ENCODE results near the gene AADACL4.

The AADACL4 gene

GRCh38 chr1:12643785-12644184 is at the start of gene AADACL4:
Gene AADACL4 (plus strand): TSS chr1:12644085. CDS start chr1:12644547, 462 bp downstream.
- no peak for DNase-seq

DNA sequence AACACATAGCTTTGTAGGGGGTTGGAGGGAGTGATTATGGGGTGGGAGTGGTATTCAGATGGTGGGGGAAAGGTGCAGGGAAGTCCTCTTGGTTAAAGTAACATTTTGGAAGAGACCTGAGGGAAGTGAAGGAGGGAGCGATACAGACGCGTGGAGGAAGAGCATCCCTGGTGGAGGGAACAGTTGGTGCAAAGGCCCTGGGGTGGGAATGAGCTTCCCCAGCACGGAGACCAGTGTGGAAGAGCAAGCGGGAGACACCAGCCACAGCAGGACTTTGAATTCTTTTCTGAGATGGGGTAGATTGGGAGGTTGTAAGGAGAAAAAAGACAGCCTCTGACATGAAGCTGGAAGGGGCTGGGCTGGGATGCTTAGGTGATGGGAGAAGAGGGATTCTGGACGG is 49.4 kb upstream of the AADACL4 start:
- no peak for DNase-seq

- DNase-seq = no peak
Measured at GRCh38 chr1:12594966-12595756, 48.7 kb upstream of the AADACL4 start.

GRCh38 chr1:12595757-12596006 is 48.2 kb upstream of the AADACL4 start:
- no peak for DNase-seq

GRCh38 chr1:12596007-12596821 is 47.7 kb upstream of the AADACL4 start:
- DNase-seq = peak; percentile 41

GRCh38 chr1:12597792-12598191 is 46.1 kb upstream of the AADACL4 start:
- DNase-seq = no peak

DNA sequence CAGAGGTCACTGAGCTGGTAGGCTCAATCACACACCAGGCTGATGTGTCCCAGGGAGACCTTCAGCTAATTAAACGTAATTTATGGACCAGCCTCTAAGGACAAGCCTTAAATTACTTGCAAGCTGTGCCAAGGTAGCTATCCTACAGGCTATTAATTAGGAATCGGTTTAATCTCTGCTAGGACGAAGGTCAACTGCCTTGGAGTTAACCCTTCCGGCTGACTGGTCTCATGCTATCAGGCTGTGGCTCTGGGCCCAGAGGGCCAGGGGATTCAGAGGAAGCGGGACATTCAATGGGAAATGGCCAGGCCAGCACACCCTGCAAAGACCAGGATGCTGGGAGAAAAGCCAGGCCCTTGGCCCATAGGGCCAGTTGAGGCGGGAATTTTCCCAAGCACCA is 44.9 kb upstream of the AADACL4 start:
- no peak for DNase-seq

GRCh38 chr1:12599657-12600056 is 44.2 kb upstream of the AADACL4 start:
- DNase-seq = no peak

- no peak for DNase-seq
Measured at GRCh38 chr1:12600335-12600734, 43.5 kb upstream of the AADACL4 start.

DNA sequence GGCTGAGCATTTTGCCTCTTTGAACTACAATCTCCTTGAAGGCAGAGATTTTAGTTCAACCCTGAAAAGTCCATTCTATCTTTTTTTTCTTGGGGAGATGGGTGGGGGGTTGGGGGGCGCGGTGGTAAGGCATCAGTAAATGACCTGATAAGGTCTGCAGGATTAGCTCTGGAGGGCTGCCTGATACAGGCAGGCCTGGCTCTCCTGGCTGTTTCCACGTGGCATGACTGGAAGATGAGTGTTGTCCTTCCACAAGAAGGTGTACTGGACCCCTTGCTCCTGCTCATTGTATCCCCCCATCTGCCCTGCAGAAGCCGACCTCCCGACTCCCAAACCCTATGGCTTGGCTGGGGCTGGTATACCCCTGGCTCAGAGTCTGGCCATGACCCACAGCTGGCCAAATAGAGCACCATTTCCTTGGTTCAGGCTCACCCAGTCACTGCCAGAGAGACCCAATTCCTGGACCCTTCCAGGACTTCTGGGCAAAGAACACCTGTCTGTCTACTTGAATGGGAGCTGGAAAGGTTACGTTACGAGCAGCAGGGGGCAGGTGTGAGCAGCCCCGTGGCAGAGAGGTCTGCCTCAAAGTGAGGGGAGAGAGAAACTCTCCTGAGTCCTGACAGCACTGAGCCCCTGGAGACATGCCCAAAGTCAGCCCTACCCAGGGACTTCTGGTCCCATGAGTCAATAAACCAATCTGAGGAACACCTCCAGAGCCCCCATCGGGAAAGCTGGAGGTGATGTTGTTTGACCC is 42.8 kb upstream of the AADACL4 start:
- DNase-seq = peak; percentile 26

- no peak for DNase-seq
Measured at GRCh38 chr1:12601700-12602658, 41.9 kb upstream of the AADACL4 start.

GRCh38 chr1:12602659-12603024 is 41.2 kb upstream of the AADACL4 start:
- DNase-seq = no peak

GRCh38 chr1:12603224-12603623 is 40.7 kb upstream of the AADACL4 start:
- no peak for DNase-seq

DNA sequence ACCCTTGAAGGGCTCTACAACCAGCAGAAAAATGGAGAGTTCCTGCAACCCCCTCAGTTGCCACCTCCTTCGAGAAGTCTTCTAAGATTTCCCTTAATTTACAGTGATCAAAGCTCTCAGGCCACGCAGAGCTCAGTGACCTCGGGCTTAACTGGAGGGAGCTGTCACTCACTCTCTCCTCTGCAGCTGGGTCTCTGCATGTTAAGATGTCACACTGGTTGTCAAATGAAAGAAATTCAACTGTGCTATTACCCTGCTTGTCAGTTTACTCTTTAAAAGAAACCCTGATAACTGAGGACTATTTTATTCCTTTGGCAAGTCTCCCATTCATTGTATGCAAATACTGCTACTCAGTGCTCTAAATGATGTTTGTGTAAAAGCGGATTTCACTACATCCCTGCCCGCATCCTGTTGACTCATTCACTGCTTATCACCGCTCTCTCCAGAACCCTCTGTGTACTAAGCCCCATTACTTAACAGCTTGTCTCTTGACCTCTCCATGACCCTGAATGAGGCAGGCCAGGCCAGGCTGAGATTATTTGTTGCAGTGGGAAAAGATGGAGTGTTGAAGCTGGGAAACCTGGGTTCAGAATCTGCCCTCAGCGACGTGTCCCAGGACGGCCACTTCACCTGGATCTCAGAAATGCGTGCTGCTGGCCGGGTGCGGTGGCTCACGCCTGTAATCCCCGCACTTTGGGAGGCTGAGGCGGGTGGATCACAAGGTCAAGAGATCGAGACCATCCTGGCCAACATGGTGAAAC is 39.6 kb upstream of the AADACL4 start:
- DNase-seq = peak; percentile 6

GRCh38 chr1:12604986-12605385 is 38.9 kb upstream of the AADACL4 start:
- no peak for DNase-seq

DNA sequence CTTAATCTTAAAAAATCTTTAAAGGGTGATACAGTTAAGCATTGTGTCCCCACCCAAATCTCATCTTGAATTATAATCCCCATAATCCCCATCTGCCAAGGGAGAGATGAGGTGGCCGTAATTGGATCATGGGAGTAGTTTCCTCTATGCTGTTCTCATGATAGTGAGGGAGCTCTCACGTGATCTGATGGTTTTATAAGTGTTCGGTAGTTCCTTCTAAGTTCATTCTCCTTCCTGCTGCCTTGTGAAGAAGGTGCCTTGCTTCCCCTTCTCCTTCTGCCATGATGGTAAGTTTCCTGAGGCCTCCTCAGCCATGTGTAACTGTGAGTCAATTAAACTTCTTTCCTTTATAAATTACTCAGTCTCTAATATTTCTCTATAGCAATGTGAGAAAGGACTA is 36.6 kb upstream of the AADACL4 start:
- DNase-seq = no peak

- DNase-seq = no peak
Measured at GRCh38 chr1:12608311-12608957, 35.5 kb upstream of the AADACL4 start.

DNA sequence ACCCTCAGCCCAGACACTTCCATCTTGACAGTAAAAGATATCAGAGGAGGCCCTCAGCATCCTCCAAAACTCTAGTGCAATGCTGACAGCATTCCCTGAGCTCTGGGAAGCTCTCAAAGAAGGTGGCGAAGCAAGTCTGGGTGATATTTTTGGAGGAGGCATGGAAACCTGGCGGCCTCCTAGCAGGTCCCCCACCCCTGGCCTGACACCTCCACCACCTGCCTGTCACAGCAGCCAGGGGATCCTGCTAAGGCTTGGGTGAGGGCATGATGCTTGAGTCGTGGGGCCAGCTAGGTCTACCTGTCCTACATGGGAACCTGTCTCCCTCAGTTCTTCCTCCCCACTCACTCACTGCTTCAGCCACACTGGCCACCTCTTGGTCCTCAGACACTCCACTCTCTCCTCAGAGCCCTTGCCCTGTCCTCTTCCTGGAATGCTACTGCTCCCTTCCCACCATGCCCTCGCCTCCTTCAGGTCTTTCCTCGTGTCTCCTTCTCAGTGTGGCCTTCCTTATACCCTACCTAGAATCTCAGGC is 34.3 kb upstream of the AADACL4 start:
- no peak for DNase-seq

DNA sequence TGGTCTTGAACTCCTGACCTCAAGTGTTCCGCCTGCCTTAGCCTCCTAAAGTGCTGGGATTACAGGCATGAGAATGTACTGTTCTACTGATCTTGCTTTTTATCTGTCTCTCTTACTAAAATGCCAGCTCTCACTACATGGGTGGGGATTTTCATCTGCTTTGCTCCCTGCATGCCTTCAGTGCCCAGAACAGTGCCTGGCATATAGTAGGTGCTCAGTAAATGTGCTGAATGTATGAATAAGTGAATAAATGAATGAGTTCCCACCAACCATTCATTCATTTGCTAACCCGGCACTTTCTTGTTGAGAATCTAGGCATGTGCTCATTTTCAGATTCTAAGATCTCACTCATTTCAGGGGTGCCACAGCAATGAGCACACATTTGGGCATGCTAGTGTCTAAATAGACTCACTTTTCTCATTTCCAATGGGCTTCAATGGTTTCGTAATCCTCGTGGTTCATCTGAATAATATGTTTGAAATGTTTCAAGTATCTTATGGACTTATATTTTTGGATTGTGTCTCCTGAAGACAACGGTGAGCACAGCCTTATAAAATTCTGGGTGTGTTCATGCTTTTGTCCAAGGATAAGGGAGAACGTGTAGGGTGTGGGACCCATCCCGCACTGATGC is 33.5 kb upstream of the AADACL4 start:
- DNase-seq = no peak

DNA sequence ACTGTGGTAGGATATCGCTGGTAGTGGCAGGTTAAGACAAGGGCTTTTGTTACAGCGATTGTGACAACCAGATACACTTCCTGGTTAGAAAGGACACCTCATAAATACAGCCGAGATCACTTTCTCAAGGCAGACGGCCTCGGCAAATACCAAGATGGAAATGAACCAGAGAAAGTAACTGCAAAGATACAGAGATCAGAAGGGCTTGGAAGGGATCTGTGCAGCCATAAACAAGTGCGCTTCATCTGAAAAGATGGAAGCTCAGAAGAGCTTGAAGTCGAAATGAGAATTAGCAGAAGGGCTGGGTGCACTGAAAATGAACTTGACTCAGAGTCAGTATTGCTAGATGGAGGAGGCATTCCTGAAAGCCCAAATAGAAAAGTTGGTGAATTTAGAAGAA is 32.9 kb upstream of the AADACL4 start:
- DNase-seq = no peak

DNA sequence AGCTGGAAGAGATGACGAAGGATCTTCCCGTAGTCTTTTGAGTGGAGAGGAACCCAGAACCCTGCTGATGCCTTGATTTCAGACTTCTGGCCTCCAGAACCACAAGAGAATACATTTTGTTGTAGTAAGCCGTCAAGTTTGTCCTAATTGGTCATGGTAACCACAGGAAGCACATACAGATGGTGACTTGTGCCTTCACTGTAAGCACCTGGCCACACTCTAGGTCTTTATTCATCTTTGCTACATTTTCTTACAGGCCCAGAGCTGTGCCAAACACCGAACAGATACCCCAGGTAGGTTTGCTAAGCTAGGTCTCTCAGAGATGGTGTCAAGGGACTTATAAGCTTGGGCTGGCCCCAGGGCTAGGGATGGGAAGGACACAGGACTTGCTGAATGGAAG is 30.7 kb upstream of the AADACL4 start:
- DNase-seq = no peak

Measured in NCI-H1092 (cell line).